OCI-M2 (cell line): Measurements from ENCODE around the gene DBN1.

Experiments
- DNase-seq: peaks from one replicate; lab custom pipeline; 2025; ENCODE audit not compliant: unreplicated experiment; lab: John Stamatoyannopoulos, UW

DBN1 gene

DNA sequence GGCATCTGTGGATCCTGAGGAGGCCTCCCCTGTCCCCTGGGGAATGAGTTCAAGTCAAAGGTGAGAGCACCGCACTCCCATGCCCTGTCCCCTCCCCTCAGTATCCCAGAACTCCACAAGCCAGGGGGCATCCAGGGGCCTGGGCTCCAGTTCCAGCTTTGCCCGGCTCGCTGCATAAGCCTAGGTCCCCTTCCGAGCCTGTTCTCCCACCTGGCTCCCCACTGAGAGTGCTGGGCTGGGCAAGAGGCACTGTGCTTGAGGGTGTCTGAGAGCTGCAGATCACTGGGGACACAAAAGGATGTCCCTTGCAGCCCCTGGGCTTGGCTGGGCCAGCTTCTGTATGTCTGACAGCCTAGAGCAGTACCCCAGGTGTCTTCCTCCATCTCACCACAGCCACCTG, 31.6 kb upstream of the DBN1 start:
- no peak for DNase-seq

DNA sequence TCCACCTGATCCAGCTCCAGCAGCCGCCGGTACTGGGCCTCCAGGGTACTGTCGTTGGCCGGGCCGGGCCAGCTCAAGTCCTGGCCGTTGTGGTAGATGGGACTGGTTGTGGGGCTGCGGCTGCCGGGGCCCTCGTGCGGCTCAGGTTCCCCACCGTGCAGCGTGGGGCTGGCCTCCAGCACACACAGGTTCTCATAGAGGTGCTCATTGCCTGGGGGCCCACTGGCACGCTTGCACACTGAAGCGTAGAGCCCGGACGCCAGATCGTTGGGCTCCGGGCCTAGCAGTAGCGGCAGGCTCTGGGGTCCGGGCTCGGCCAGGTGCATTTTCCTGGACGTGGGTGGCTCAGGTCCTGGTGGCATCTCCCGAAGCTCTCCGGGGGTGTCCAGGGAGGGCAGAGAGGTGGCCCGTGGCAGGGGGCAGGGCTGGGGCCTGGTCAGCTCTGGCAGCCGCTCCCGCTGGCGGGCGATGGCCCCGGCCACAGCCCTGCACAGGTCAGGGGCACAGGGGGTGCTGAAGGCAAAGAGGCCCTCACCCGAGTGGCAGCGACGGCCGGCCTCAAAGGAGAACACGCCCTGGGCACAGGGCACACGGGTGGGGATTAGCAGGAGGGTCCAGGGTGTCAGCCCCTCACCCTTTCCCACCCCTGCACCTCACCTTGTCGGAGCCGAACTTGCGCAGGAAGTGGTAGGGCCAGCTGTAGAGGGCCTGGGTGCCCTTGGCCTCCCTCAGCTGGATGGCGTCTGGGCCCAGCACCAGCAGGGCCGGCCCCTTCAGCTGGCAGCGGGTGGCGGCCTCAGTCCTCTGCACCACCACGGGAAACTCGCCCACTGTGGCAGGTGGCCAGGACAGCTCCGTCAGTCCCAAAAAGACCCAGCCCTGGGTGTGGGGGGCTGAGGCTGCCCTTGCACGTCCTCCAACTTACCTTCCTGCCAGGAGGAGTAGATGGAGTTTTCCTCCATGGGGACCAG, 30.9 kb upstream of the DBN1 start:
- DNase-seq: no peak

DNA sequence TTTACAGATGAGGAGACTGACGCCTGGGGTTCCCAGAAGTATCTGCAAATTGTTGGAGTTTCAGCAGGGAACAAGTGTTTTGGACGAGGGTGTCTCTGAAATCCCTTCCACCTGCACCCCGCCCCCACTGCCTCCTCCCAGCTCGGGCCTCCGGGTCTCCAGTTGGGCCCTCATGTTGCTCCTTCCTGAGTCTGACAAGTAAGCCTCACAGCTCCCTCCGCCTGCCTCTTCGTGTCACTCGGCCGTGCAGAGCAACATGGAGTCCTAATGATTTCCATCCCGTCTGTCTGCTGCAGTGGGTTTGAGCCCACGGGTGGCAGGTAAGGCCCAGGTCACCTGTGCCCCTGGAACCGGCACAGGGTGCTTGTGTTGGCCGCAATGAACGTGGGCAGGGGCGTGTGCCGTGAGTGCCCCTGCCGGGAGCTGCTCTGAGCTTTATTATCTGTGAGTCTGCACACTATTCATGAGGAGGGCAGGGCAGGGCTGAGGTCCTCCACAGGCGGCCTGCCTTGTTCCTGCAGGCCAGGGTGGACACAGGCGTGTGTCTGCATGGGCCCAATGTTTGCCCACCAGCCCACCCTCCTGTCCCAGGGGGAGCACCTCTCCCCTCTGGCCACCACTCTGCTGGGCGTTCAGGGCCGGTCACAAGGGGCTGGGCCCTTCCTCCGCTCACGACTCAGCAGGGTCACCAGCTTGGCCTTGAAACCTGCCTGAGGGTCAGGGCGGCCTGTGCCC, 30.1 kb upstream of the DBN1 start:
- no peak for DNase-seq

DNA sequence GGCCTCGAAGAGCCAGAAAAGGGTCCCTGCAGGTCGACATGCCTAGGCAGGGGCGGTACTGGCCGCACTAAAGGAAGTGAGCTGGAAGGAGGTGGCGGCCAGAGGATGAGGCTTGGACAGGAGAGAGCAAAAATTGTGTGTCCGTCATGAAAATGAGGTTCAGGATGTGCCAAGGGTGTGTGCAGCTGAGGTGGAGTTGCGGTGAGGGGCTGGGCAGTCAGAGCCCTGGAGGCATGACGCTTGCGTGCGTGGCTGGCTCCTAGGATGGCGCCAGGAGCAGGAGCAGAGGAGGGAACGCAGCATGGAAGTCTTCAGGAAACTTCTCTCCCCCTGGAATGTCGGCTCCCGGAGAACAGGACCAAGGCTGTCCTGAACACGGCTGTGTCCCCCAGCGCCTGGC, 29.5 kb upstream of the DBN1 start:
- no peak for DNase-seq

DNA sequence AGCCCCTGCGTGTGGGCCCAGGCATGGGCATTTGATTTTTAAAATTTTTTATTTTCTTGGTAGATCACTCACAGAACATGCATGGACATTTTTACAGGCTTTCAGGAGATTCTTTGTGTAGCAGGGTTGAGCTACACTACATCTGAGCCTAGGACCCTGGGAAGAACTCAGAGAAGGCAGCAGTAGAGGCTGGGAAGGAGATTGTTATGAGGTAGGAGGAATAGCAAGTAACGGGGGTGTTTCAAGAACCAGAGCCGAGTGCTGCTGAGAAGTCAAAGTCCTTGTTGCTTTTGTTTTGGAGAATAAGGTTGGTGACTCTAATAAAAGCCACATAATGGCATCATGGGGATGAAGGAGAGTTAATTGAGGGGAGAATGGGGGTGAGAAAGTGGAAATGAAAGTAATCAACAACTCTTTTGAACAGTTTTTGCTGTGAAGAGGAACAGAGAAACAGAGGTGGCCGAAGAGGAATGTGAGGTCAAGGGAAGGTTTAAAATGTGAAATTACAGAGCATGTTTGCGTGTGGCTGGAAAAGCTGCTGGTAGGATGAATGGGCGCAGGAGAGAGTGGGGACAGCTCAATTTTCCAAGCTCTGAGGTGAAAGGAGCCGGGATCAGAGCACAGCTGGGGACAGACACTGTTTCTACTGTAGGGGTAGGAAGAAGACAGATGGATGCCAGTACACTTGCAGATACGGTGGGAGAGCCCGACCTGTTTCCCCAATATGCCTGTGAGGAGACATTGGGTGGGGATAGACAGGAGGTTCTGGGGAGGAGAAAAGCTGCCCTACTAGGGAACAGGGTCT, 28.6 kb upstream of the DBN1 start:
- DNase-seq: no peak

DNA sequence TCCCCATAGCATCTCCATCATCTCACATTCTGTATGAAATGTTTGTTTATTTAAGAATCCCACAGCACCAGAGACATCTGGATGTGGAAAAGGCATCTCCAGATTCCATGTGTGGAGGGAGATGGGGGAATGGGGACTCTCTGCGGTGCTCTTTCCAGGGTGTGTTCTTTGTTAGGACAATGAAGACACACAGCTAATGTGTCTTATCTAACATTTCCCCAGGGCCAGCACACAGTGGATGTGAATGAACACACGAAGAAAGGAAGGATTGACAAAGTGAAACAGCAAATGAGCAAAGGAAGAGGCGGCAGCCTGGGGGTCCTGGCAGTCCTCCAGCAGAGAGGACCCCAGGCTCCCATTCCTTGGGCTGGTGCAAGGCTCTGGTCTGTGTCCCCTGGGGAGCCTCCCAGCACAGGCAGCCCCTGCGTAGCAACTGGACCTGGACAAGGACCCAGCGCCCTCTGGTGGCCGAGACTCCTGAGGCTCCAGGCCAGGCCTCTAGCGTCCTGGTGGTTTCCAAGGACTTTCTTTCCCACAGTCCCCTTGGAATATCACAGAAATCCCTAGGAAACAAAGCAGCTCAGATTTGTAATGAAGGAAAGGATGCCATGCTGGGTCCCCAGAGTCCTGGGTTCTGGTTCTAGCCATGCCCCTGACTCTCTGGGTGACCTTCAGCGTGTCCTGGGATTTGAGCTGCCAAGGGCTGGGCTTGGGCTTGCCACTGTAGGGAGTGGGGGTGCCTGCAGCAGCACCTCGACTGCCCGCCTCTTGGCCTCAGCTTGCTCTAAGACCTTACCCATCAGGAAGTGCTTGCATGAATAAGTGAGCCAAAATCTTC, 27.5 kb upstream of the DBN1 start:
- peak; percentile 64 for DNase-seq

DNA sequence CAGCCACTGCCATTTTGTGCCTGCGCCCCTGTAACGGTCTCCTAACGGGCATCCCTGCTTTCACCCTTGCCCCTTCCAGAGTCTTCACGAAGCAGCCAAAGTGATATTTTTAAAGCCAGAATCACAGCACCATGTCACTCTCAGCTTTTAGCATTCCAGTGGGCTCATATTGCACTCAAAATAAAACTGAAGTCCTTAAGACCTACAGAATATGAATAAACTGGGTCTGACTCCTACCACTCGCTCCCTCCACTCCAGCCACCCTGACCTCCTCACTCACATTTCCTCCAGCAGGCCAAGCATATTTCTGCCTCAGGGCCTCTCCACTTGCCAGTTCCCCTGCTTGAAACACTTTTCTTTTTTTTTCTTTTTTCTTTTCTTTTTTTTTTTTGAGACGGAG, 26.4 kb upstream of the DBN1 start:
- no peak for DNase-seq

DNA sequence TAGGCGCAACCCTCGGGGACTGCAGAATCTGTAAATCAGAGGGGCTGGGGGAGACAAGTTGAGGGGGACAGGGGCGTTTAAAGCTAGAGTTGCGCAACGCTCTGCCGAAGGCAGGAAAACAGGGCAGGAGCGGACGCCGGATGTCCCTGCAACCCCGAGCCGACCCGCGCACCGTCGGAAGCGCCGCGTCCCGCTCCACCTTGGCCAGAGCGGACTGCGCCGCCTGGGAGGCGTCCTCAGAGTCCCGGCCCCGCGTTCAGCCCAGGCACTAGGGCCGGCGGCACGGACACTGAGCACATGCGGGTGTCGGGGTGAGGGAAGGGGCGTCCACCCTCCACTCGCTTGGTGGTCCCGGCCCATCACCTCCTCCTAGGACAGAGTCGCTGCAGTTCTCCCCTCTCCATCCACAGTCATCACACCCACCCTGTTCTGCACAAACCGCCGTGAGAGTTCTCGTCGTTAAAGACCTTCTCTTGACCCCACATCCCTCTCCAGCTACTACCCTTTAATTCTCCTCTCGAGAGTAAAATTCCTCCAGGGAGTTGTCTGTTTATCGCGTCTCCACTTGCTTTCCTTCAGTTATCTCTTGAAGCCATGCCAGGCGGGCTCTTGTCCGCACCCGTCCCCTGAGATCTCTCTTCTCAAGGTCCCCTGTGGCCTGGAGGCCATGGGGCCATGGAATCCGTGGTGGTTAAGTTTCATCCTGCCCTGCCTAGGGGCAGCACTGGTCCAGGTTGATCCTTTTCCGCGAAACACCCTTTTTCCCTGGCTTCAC, 24.8 kb upstream of the DBN1 start:
- DNase-seq: peak; percentile 19

DNA sequence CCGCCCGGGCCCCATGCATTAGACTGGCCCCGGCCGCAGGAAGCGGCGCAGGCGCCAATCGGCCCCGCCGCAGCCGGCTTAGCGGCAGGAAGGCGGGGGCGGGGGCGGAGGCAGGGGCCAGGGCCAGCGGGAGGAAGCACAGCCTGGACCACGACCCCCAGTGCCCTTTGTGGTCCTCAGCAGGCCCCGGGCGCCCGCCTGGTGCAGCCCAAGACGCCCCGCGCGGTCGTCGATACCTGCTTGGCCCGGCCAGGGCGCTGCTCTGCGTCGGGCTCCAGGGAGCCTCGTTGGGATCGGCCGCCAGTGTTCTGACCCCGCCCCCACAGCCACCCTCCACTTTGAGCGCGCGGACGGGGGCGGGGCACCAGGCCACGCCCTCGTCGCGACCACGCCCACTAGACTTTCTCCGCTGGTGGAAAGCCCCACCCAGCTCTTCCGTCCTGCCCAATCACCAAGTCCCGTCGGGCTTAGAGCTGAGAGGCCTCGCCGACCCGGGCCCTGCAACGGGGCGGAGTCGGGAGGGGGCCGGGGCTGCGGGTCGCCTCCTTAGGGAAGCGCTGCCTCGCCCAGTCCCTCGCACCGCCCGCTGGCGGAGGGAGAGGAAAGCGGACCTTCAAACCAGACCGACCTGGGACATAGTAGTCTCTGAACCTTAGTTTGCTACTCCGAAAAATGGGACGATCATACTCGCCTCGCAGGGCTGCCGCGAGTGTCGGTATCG, 24.0 kb upstream of the DBN1 start, which contains the start of gene PDLIM7:
TSS of gene PDLIM7 (minus strand) at position 313 of the 721 bp plus-strand sequence. CDS start 1,092 bp downstream, outside the sequence.
- DNase-seq: peak; percentile 83

DNA sequence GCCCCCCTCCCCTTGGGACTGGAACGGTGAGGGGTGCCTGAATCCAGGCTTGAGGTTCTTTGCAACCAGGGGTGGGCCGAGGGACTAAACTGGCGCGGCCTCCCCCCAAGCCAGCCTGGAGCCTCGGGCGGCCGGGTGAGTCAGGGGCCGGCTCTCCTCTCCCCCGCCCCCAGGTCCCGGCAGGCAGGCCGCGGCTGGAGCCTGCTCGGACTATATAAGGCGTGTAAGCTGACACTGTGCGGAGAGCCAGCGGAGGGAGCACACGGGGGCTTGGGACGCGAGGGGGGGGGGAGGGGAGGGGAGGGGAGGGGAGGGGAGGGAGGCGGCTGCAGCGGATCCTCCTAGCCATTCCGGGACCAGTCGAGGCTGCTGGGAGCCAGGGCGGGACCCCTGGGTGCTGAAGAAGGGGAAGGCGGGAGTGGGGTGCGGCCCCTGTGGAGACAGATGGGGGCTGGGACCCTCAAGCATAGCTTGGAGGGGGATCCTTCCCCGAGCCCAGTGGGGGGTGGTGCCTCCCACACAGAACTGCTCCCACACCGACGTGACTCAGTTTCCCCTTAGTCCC, 23.4 kb upstream of the DBN1 start:
- DNase-seq: no peak

DNA sequence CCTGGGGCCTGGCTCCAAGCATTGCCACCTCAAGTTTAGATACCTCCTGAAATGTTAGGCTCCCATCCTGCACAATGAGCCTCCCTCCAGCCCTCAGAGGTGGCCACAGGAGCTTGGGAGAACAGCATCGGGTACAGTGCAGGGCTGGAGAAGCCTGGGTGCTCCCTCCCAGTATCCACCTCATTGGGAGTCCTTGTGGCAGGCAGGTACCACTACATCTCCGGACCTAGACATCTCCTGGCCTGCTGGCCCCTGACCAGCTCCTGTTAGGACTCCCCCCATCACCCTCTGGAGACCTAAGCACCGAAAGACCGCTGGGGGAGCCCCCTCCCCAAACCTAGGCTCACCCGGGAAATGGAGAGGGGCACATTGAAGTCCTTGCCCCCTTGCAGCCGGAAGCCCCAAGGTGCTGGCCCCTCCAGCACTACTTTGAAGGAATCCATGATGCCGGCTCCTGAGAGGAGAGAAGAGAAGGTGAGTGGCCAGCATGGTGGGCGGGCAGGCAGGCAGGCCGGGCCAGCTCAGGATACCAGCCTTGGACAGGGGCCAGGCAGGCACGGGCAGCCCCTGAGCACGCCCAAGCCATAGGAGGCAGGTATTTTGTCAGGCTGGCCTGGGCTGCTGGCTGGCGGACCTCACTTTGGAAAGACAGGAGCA, 22.8 kb upstream of the DBN1 start:
- DNase-seq: no peak

DNA sequence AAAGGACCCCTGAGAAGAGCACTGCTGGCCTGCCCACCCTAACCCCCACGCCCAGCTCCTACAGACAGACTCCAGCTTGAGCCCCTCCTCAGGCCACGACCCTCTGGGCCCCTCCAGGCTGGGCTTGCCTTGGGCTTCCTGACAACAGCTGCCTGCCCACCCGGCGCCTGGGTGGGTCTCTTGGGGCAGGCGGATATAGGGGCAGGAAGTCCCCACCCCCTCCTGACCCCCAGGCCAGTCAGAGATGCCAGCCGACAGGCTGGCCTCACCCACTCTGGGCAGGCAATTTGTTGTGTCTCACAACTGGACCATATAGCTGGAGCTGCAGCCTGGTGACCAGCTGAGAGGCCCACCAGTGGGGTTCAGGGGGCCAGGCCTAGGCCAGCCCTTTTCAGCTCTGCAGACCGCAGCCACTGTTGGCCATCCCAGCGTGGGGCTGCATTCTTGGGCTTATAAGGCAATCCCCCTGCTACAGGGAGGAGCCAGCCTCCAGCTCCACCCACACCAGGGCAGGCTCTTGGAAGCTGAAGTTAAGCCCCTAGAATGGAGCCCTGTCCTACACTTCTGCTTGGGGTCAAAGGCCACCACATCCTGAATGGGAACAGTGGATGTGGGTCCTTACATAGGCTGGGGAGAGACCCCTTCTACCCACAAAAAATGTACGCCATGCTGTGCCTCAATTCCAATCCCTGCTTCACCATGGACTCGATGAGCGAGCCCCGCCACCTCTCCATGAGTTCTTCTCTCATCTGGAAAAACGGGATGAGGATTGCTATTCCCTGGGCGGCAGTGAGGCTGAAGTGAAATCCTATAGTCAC, 22.0 kb upstream of the DBN1 start:
- DNase-seq: no peak

DNA sequence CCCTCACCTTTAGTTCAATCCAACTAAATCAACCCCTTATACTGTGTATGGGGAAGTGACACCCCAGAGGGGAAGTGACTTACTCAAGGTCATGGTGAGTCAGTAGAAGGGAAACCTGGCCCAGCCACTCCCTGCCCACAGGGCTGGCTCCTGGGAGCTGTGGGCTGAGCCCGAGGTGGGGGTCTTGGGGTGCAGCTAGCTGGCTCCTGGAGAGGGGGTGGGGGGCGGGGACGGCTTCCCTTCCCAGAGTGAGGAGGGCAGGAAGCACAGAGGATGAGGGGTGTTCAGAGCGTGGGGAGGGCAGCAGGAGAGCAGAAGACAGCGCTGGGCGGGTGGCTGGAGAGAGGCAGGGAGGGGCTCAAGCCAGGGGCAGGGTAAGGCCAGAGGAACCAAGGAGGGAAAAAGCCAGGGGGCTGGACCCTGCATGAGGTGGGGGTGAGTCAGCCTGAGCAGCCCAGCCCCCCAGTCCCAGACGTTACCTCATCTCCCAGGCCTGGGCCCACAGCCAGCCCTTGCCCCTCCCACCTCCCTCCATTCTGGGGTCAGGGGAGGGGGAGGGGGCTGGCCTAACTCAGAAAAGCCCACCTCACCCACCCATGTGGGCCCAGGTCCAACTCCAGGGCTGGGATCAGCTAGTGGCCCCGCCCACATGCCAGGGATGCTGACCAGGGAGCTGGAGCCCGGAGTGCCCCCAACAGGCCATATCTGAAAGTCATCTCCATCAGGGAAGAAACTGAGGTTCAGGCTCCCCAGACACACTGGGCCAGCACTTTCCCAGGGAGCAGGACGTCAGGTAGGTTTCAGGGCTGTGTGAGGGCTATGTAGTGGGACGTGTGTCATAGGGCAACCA, 21.1 kb upstream of the DBN1 start:
- DNase-seq: no peak

DNA sequence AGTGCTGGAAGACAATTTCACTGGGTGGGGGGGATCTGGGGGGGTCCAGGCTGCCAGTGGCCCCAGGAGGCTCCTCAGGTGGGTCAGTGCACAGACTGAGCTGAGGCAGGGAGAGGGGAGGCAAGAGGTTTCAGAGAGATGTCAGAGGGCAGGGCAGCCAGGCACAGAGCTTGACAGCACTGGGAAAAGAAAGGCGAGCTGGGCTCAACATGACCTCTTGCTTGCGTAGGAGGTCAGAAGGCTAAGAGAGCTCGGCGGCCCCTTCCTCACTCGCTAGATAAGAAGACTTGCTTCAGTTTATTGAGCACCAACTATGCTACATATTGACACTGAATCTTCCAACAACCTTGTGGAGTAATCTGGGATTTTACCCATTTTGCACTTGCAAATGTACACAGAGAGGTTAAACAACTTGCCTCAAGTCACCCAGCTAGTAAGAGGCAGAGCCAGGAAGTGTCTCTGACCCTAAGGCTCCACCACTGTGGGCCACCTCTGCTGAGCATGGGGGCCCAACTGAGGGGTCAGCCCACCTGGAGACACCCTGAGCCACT, 20.4 kb upstream of the DBN1 start:
- no peak for DNase-seq

DNA sequence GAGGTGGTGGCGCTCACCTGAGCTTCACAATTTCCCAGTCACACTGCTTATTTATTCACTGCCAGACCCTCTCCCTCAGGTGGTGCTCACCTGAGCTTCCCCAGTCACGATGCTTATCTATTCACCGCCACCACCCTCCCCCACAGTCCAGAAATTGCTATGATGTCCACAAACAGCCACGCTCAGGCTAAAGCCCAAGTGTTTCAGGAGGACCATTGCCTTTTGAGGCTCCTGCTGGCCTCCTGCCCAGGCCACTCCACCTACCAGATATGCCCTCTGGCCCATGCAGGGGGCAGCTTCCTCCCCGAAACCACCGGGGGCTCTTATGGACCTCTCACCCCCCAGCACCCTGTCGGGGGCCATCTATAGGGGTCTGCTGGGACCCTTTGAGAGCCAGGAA, 19.4 kb upstream of the DBN1 start:
- no peak for DNase-seq
